Neural crest cell (in vitro differentiated cells): ENCODE data around the gene DGCR2. TPM values are rescaled to one million over a fixed set of nuclear protein-coding genes. Genes with fewer than 3 reads are reported as not detected.
A peak's percentile ranks its signal among the peaks of the same experiment; 100 is the strongest.
"Not testable (repeated sequence)": the region's sequence is repeated elsewhere in the genome, so short reads cannot be mapped to it uniquely, and the experiment has no call there.

Source experiments
- DNase-seq: peaks from one replicate; pipeline ENCODE4 v3.0.0; 2021; ENCODE audit warnings: low read depth, mixed read lengths, low spot score
- H3K27ac Mint-ChIP-seq: one replicate; pipeline ENCODE4 v1.8.0; 2021; ENCODE audit warnings: mild to moderate bottlenecking, mixed read lengths; ENCODE audit not compliant: unreplicated experiment
- H3K27me3 Mint-ChIP-seq: 2 replicates; pipeline ENCODE4 v1.8.0; 2021; ENCODE audit warnings: low read depth, mild to moderate bottlenecking, mixed read lengths
- H3K36me3 Mint-ChIP-seq: 2 replicates; pipeline ENCODE4 v1.8.0; 2021; ENCODE audit warnings: low read depth, mild to moderate bottlenecking, mixed read lengths
- H3K4me1 Mint-ChIP-seq: 2 replicates; pipeline ENCODE4 v1.8.0; 2021; ENCODE audit warnings: mixed read lengths
- H3K4me3 Mint-ChIP-seq: one replicate; pipeline ENCODE4 v1.8.0; 2021; ENCODE audit warnings: mild to moderate bottlenecking, mixed read lengths
- H3K9me3 Mint-ChIP-seq: 2 replicates; pipeline ENCODE4 v1.8.0; 2021; ENCODE audit warnings: mixed read lengths
- CTCF ChIP-seq: fragments of 200-600 bp; sonication (generic); conservative IDR thresholded peaks from 2 replicates; pipeline ENCODE4 v1.5.0; 2021; ENCODE audit warnings: antibody characterized with exemption, mild to moderate bottlenecking
- total RNA-seq: library from RNA; stranded (reverse); gene quantifications from 2 replicates; pipeline ENCODE4 v1.2.1, GENCODE V29; 2021

DGCR2 gene
- total RNA-seq, 1 donor from 2014 or later, result 91.6 TPM

- Mint-ChIP-seq H3K36me3 (no peaks in the 10 kb centered on the region), H3K27me3 (no peaks in the 10 kb centered on the region), H3K9me3 (no peaks in the 10 kb centered on the region), H3K27ac (no peak overlapping the region), H3K4me3 (no peak overlapping the region), H3K4me1 (peaks cover 17% of the 10 kb centered on the region)
- DNase-seq, result no peak
- no peak for TF ChIP-seq CTCF
Measured at GRCh38 chr22:18990355-18991137, 131.7 kb downstream of the DGCR2 start.

GRCh38 chr22:18988958-18989357, 133.3 kb downstream of the DGCR2 start:
- TF ChIP-seq CTCF, result no peak
- Mint-ChIP-seq H3K9me3 (no peaks in the 10 kb centered on the region), H3K27me3 (no peaks in the 10 kb centered on the region), H3K27ac (no peak overlapping the region), H3K4me3 (no peak overlapping the region), H3K36me3 (no peaks in the 10 kb centered on the region), H3K4me1 (peaks cover 11% of the 10 kb centered on the region)
- DNase-seq, result no peak

- Mint-ChIP-seq H3K27ac (no peak overlapping the region), H3K36me3 (no peaks in the 10 kb centered on the region), H3K27me3 (no peaks in the 10 kb centered on the region), H3K4me1 (peaks cover 2% of the 10 kb centered on the region), H3K9me3 (no peaks in the 10 kb centered on the region), H3K4me3 (no peak overlapping the region)
- DNase-seq, result no peak
- peak; percentile 39 for TF ChIP-seq CTCF
Measured at GRCh38 chr22:18987765-18988164, 134.4 kb downstream of the DGCR2 start.

GRCh38 chr22:18987114-18987513, 135.1 kb downstream of the DGCR2 start:
- H3K27ac Mint-ChIP-seq, H3K27me3 Mint-ChIP-seq: not testable (repeated sequence)

More at GRCh38 chr22:18987114-18987513, 135.1 kb downstream of the DGCR2 start:
- not testable (repeated sequence) for H3K4me3 Mint-ChIP-seq, H3K4me1 Mint-ChIP-seq, DNase-seq, H3K9me3 Mint-ChIP-seq, H3K36me3 Mint-ChIP-seq

Other genes starting within 250 kb of the DGCR2 start
- 4.8 and 4.9 TPM in 2 replicates for gene DGCR6, start 216.1 kb downstream of the DGCR2 start, total RNA-seq
- 0.09 and 1.3 TPM in 2 replicates for gene PRODH, start 186.1 kb downstream of the DGCR2 start, total RNA-seq
- gene TSSK2, start 8.9 kb upstream of the DGCR2 start, total RNA-seq, result not detected in 2 replicates
- 22.7 and 23.5 TPM in 2 replicates for gene ESS2, start 22.2 kb upstream of the DGCR2 start, total RNA-seq
- not detected in 2 replicates for gene GSC2, start 27.9 kb upstream of the DGCR2 start, total RNA-seq
- gene SLC25A1, start 56.3 kb upstream of the DGCR2 start, total RNA-seq, result 172 and 173 TPM in 2 replicates
- 7.2 and 7.7 TPM in 2 replicates for gene CLTCL1, start 169.3 kb upstream of the DGCR2 start, total RNA-seq